Panc1 (cell line): ENCODE results near the gene GPR25. TPM values are rescaled to one million over a fixed set of nuclear protein-coding genes. Genes with fewer than 3 reads are reported as not detected.

ENCODE experiments used
- ATAC-seq: fragments of 200-7000 bp; cut with Tn5 transposase; 2 replicates; pipeline ENCODE4 v1.9.1; 2020; ENCODE audit warnings: mild to moderate bottlenecking, moderate library complexity
- BruUV-seq: library from RNA; stranded (reverse); fragments of 400-500 nt; replicated peaks from 2 replicates; lab custom pipeline; 2021; lab: Mats Ljungman, UMichigan
- CTCF ChIA-PET: fragments of 300-600 bp; sonication (Branson Sonifier 250); formaldehyde crosslinking; loops from one replicate; lab custom pipeline; 2022; ENCODE audit warnings: antibody characterized with exemption; lab: Charles Lee
- POLR2A ChIA-PET: fragments of 300-600 bp; sonication (Branson Sonifier 250); formaldehyde crosslinking; loops from one replicate; lab custom pipeline; 2022; ENCODE audit warnings: antibody characterized with exemption; lab: Charles Lee
- DNase-seq: peaks from one replicate; pipeline ENCODE4 v3.0.0-alpha.2; 2010; ENCODE audit warnings: low read depth, low spot score
- H3K27ac ChIP-seq: 2 replicates; pipeline ENCODE4 v1.5.1; 2011; ENCODE audit warnings: mild to moderate bottlenecking, low read length, inconsistent platforms
- H3K27me3 ChIP-seq: fragments of 200-500 bp; sonication (Bioruptor generic); 2 replicates; pipeline ENCODE4 v1.6.0; 2014; ENCODE audit warnings: low read length, inconsistent platforms; ENCODE audit not compliant: control insufficient read depth, insufficient read depth
- H3K36me3 ChIP-seq: fragments of 200-500 bp; sonication (Bioruptor generic); 2 replicates; pipeline ENCODE4 v1.5.1; 2014; ENCODE audit warnings: inconsistent platforms, mild to moderate bottlenecking, low read length, moderate library complexity; ENCODE audit not compliant: control insufficient read depth, insufficient read depth
- H3K4me1 ChIP-seq: 2 replicates; pipeline ENCODE4 v1.5.1; 2011; ENCODE audit warnings: inconsistent platforms, mild to moderate bottlenecking, low read length, moderate library complexity; ENCODE audit not compliant: control insufficient read depth, insufficient read depth
- H3K4me3 ChIP-seq, 2 experiments: 2 replicates each; pipeline ENCODE4 v1.5.1; 2011 to 2012; ENCODE audit warnings: low read depth in 2 of 2, low read length in 2 of 2, mild to moderate bottlenecking in 2 of 2, inconsistent platforms in 1 of 2, moderate library complexity in 1 of 2
- H3K9me3 ChIP-seq: fragments of 200-500 bp; sonication (Bioruptor generic); 2 replicates; pipeline ENCODE4 v1.5.1; 2014; ENCODE audit warnings: low read depth, mild to moderate bottlenecking, inconsistent platforms, low read length, moderate library complexity; ENCODE audit not compliant: control insufficient read depth, insufficient read depth
- CTCF ChIP-seq: fragments of 450-650 bp; IDR thresholded peaks from 2 replicates; pipeline ENCODE4 v1.5.1; 2017; ENCODE audit warnings: mild to moderate bottlenecking
- POLR2AphosphoS5 ChIP-seq: IDR thresholded peaks from 2 replicates; pipeline ENCODE4 v1.6.1; 2012; ENCODE audit warnings: mild to moderate bottlenecking, low read depth, low read length, moderate library complexity
- SIN3A ChIP-seq: IDR thresholded peaks from 2 replicates; pipeline ENCODE4 v1.6.1; 2012; ENCODE audit warnings: low read depth, mild to moderate bottlenecking, low read length, moderate library complexity, borderline replicate concordance; ENCODE audit not compliant: insufficient read depth
- TCF7L2 ChIP-seq: IDR thresholded peaks from 2 replicates; pipeline ENCODE4 v1.6.1; 2011; ENCODE audit warnings: mild to moderate bottlenecking, low read depth, low read length, inconsistent platforms
- in situ Hi-C: cut with HindIII; loops from 2 replicates; pipeline ENCODE4 v1.10.0; 2016; ENCODE audit warnings: low sequenced_read_pairs, low pct_unique_long_range_greater_than_20kb
- intact Hi-C: fragments of 100-400 bp; cut with micrococcal nuclease; formaldehyde crosslinking; loops from one replicate; pipeline ENCODE4 v1.10.0; 2022; ENCODE audit not compliant: unreplicated experiment
- total RNA-seq: library from RNA; stranded (reverse); gene quantifications from one replicate; pipeline ENCODE4 v1.2.1, GENCODE V29; 2021; ENCODE audit not compliant: unreplicated experiment
- TF ChIP-seq, protein P1 (sequence below), 2 experiments: IDR thresholded peaks; 2 replicates each; pipeline ENCODE4 v1.6.1; 2011 to 2012; ENCODE audit warnings: low read depth in 2 of 2, control low read depth in 1 of 2, low read length in 1 of 2, mild to moderate bottlenecking in 1 of 2, moderate library complexity in 1 of 2; ENCODE audit not compliant: insufficient read depth in 1 of 2

The GPR25 gene
- total RNA-seq, 1 experiment from 2014 or later = not detected

DNA sequence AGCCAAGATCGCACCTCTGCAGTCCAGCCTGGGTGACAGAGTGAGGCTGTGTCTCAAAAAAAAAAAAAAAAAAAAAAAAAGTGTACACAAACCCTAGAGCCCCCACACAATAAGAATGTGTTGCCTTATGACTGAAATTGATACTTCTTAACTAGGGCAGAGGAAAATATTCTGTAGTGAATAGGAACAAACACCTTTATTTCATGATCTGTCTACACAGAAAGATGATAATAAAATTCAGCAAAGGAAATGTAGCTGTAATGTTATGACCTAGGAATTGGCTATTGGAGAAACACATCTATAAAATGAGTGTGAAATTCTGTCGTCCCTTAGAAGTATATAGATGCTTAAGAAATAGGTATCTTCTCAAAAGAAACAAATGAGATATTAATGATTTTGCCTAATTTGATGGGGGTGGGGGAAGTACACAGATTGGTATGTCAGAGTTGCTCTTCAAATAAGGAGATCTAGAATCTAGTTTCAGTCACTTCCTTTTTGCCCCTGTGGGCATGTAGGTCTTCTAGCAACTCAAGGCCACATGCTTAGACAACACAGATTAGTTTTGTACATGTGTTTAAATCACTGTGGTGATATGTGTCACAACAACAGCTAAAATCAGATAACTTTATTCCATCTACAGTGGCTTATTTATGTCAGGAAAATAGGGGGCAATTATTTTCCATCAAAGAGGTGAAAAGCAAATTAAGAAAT is 10.7 kb upstream of the GPR25 start:
- Histone ChIP-seq H3K9me3 (no peaks in the 10 kb centered on the region), H3K4me1 (no peaks in the 10 kb centered on the region; the same call in 1 of the 2 replicates), H3K27me3 (no peaks in the 10 kb centered on the region), H3K27ac (no peak overlapping the region), H3K4me3 (no peak overlapping the region), H3K36me3 (peaks cover 12% of the 10 kb centered on the region)
- TF ChIP-seq CTCF (no peak), TCF7L2 (no peak), POLR2AphosphoS5 (no peak), SIN3A (no peak)
- TF ChIP-seq, protein P1, sequence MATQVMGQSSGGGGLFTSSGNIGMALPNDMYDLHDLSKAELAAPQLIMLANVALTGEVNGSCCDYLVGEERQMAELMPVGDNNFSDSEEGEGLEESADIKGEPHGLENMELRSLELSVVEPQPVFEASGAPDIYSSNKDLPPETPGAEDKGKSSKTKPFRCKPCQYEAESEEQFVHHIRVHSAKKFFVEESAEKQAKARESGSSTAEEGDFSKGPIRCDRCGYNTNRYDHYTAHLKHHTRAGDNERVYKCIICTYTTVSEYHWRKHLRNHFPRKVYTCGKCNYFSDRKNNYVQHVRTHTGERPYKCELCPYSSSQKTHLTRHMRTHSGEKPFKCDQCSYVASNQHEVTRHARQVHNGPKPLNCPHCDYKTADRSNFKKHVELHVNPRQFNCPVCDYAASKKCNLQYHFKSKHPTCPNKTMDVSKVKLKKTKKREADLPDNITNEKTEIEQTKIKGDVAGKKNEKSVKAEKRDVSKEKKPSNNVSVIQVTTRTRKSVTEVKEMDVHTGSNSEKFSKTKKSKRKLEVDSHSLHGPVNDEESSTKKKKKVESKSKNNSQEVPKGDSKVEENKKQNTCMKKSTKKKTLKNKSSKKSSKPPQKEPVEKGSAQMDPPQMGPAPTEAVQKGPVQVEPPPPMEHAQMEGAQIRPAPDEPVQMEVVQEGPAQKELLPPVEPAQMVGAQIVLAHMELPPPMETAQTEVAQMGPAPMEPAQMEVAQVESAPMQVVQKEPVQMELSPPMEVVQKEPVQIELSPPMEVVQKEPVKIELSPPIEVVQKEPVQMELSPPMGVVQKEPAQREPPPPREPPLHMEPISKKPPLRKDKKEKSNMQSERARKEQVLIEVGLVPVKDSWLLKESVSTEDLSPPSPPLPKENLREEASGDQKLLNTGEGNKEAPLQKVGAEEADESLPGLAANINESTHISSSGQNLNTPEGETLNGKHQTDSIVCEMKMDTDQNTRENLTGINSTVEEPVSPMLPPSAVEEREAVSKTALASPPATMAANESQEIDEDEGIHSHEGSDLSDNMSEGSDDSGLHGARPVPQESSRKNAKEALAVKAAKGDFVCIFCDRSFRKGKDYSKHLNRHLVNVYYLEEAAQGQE (IDR thresholded peaks at IDR 0.05; ENCODE audit: insufficient read depth in 1 of 2, low read depth in 2 of 2, low read length in 1 of 2) = no peak
- CTCF ChIA-PET = no interaction called here
- POLR2A ChIA-PET = interaction anchor here (0.7 kb wide), 1 partner anchor 46 kb away, joined by 3 read pairs; no protein-coding TSS in a partner anchor
- DNase-seq (no peak), ATAC-seq (no peak)
- in situ Hi-C loops = no loop called here
- no TSS peak for BruUV-seq
- intact Hi-C loops = no loop called here

DNA sequence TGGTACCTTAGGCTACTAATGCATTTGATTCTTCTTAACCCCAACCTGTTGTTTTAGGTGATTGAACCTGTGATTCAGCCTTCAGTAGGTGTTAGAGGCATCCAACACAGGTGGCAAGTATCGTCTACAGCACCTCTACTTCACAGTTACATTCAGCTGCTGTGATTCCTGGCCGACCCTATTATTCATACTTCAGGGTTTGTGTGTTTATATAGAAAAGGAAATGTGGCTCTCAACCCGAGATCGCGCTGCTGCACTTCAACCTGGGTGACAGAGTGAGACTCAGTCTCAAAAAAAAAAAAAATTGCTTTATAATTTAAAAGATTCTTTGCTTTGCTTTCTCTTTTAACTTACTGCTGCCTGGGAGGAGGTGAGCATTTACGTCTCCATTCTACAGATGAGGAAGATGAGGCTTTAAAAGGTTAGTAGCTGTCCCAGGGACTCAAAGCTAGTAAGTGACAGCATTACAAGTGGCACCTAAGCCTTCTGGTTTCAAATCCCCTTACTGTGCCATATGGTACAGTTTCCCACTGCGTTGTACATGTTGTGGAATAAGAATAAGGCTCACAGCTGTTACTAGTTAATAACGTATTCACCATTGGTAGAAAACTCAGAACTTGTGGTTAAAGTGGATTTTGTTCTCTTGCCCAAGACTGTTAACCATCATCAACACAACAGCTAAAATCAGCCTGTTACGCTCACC is 9.9 kb upstream of the GPR25 start:
- Histone ChIP-seq H3K4me3 (no peak overlapping the region), H3K36me3 (peaks cover 7% of the 10 kb centered on the region; the same call in 1 of the 2 replicates), H3K4me1 (no peaks in the 10 kb centered on the region; the same call in 1 of the 2 replicates), H3K27ac (no peak overlapping the region), H3K9me3 (no peaks in the 10 kb centered on the region), H3K27me3 (no peaks in the 10 kb centered on the region)
- no TSS peak for BruUV-seq
- POLR2A ChIA-PET = interaction anchor here (0.7 kb wide), 1 partner anchor 47 kb away, joined by 3 read pairs; no protein-coding TSS in a partner anchor
- DNase-seq (no peak), ATAC-seq (no peak)
- CTCF ChIA-PET = no interaction called here
- in situ Hi-C loops = no loop called here
- TF ChIP-seq TCF7L2 (no peak), SIN3A (no peak), CTCF (no peak), POLR2AphosphoS5 (no peak)
- TF ChIP-seq, protein P1 (IDR thresholded peaks at IDR 0.05; ENCODE audit: insufficient read depth in 1 of 2, low read depth in 2 of 2, low read length in 1 of 2) = no peak
- intact Hi-C loops = no loop called here
